ENCODE data around the gene KRTAP26-1.

The KRTAP26-1 gene

GRCh38 chr21:30271611-30272010 lies 48.5 kb downstream of the KRTAP26-1 start:
- no peaks in the 10 kb centered on the region for H3K36me3 ChIP-seq (ENCODE audit: low read length)

GRCh38 chr21:30271156-30271555 lies 49.0 kb downstream of the KRTAP26-1 start:
- no peak overlapping the region for H3K4me3 ChIP-seq (ENCODE audit: insufficient read depth, low read length, poor library complexity, severe bottlenecking)
- H4K20me1 ChIP-seq (ENCODE audit: low read depth, low read length) = no peaks in the 10 kb centered on the region
- no peak overlapping the region for H3K4me2 ChIP-seq (ENCODE audit: low read depth, low read length, poor library complexity, severe bottlenecking)
- H3K27ac ChIP-seq (ENCODE audit: low read depth, low read length) = no peak overlapping the region
- no peak overlapping the region for H2AFZ ChIP-seq (ENCODE audit: low read depth, low read length, severe bottlenecking)
- peaks cover 5% of the 10 kb centered on the region; the same call in 1 of the 2 replicates for H3K9me3 ChIP-seq (ENCODE audit: insufficient read depth, low read length)
- no peaks in the 10 kb centered on the region for H3K27me3 ChIP-seq (ENCODE audit: low read length)
- TF ChIP-seq CTCF (IDR thresholded peaks at IDR 0.05; ENCODE audit: insufficient read depth, low read length, poor library complexity, severe bottlenecking) (no peak), EZH2phosphoT487 (conservative IDR thresholded peaks at IDR 0.05; ENCODE audit: low read length) (no peak)
- no peaks in the 10 kb centered on the region for H3K36me3 ChIP-seq (ENCODE audit: low read length)
- H3K9me2 ChIP-seq (replicated peaks; ENCODE audit: insufficient read depth, low read length) = no peaks in the 10 kb centered on the region
- no peak overlapping the region for H3K9ac ChIP-seq (ENCODE audit: low read length)
- no peaks in the 10 kb centered on the region for H3K79me2 ChIP-seq (ENCODE audit: insufficient read depth, low read length)
- no peaks in the 10 kb centered on the region for H3F3A ChIP-seq (ENCODE audit: insufficient read depth)

More at GRCh38 chr21:30271611-30272010, 48.5 kb downstream of the KRTAP26-1 start:
- Histone ChIP-seq H3K9ac (ENCODE audit: low read length) (no peak overlapping the region), H3K27me3 (ENCODE audit: low read length) (no peaks in the 10 kb centered on the region), H4K20me1 (ENCODE audit: low read depth, low read length) (no peaks in the 10 kb centered on the region), H3K27ac (ENCODE audit: low read depth, low read length) (no peak overlapping the region), H3K4me2 (ENCODE audit: low read depth, low read length, poor library complexity, severe bottlenecking) (no peak overlapping the region), H3K4me3 (ENCODE audit: insufficient read depth, low read length, poor library complexity, severe bottlenecking) (no peak overlapping the region), H2AFZ (ENCODE audit: low read depth, low read length, severe bottlenecking) (no peak overlapping the region), H3F3A (ENCODE audit: insufficient read depth) (no peaks in the 10 kb centered on the region), H3K79me2 (ENCODE audit: insufficient read depth, low read length) (no peaks in the 10 kb centered on the region), H3K9me2 (replicated peaks; ENCODE audit: insufficient read depth, low read length) (no peaks in the 10 kb centered on the region), H3K9me3 (ENCODE audit: insufficient read depth, low read length) (0 out of 2 replicates have a peak, but pooled peaks cover under 1% of the 10 kb centered on the region)
- TF ChIP-seq EZH2phosphoT487 (conservative IDR thresholded peaks at IDR 0.05; ENCODE audit: low read length) = no peak
- TF ChIP-seq CTCF (IDR thresholded peaks at IDR 0.05; ENCODE audit: insufficient read depth, low read length, poor library complexity, severe bottlenecking) = no peak

GRCh38 chr21:30269803-30270530 lies 50.1 kb downstream of the KRTAP26-1 start:
- H3K79me2 ChIP-seq (ENCODE audit: insufficient read depth, low read length) = no peaks in the 10 kb centered on the region
- H3K4me2 ChIP-seq (ENCODE audit: low read depth, low read length, poor library complexity, severe bottlenecking) = no peak overlapping the region
- no peaks in the 10 kb centered on the region for H4K20me1 ChIP-seq (ENCODE audit: low read depth, low read length)
- no peak overlapping the region for H3K4me3 ChIP-seq (ENCODE audit: insufficient read depth, low read length, poor library complexity, severe bottlenecking)
- no peaks in the 10 kb centered on the region for H3K9me2 ChIP-seq (replicated peaks; ENCODE audit: insufficient read depth, low read length)
- H3K36me3 ChIP-seq (ENCODE audit: low read length) = no peaks in the 10 kb centered on the region
- H3K27me3 ChIP-seq (ENCODE audit: low read length) = no peaks in the 10 kb centered on the region
- TF ChIP-seq CTCF (IDR thresholded peaks at IDR 0.05; ENCODE audit: insufficient read depth, low read length, poor library complexity, severe bottlenecking) = no peak
- TF ChIP-seq EZH2phosphoT487 (conservative IDR thresholded peaks at IDR 0.05; ENCODE audit: low read length) = no peak
- no peak overlapping the region for H2AFZ ChIP-seq (ENCODE audit: low read depth, low read length, severe bottlenecking)
- no peak overlapping the region for H3K9ac ChIP-seq (ENCODE audit: low read length)
- H3K27ac ChIP-seq (ENCODE audit: low read depth, low read length) = no peak overlapping the region
- peaks cover 7% of the 10 kb centered on the region; the same call in 1 of the 2 replicates for H3K9me3 ChIP-seq (ENCODE audit: insufficient read depth, low read length)
- no peaks in the 10 kb centered on the region for H3F3A ChIP-seq (ENCODE audit: insufficient read depth)
